ENCODE measurements around the gene TBX3.

GRCh38 chr12:114698566-114699163 is 14.7 kb upstream of the TBX3 start:
- TF ChIP-seq CTCF (IDR thresholded peaks at IDR 0.05) (no peak), POLR2A (IDR thresholded peaks at IDR 0.05) (no peak)

Measured in lower leg skin (tissue), 3 donors.